Calu3 (cell line): ENCODE data around the gene TMEM108. TPM values are rescaled to one million over a fixed set of nuclear protein-coding genes. Genes with fewer than 3 reads are reported as not detected.

Experiments
- BruUV-seq: library from RNA; stranded (reverse); fragments of 400-500 nt; replicated peaks from 2 replicates; lab custom pipeline; 2021; lab: Mats Ljungman, UMichigan
- CTCF ChIA-PET: fragments of 300-600 bp; sonication (Branson Sonifier 250); formaldehyde crosslinking; loops from one replicate; lab custom pipeline; 2022; ENCODE audit warnings: antibody characterized with exemption; lab: Charles Lee
- DNase-seq: peaks from one replicate; pipeline ENCODE4 v3.0.0; 2022
- H3K27ac Mint-ChIP-seq: one replicate; pipeline ENCODE4 v1.8.0; 2022; ENCODE audit warnings: mixed read lengths; ENCODE audit not compliant: unreplicated experiment
- H3K27me3 Mint-ChIP-seq: one replicate; pipeline ENCODE4 v1.8.0; 2022; ENCODE audit warnings: mixed read lengths; ENCODE audit not compliant: unreplicated experiment
- H3K36me3 Mint-ChIP-seq: one replicate; pipeline ENCODE4 v1.8.0; 2022; ENCODE audit warnings: mild to moderate bottlenecking, moderate library complexity, mixed read lengths; ENCODE audit not compliant: insufficient read depth, unreplicated experiment
- H3K4me1 Mint-ChIP-seq: one replicate; pipeline ENCODE4 v1.8.0; 2022; ENCODE audit warnings: mild to moderate bottlenecking, low read depth, mixed read lengths; ENCODE audit not compliant: unreplicated experiment
- H3K4me3 Mint-ChIP-seq: one replicate; pipeline ENCODE4 v1.8.0; 2022; ENCODE audit warnings: mild to moderate bottlenecking, low read depth, moderate library complexity, mixed read lengths; ENCODE audit not compliant: unreplicated experiment
- H3K9me3 Mint-ChIP-seq: one replicate; pipeline ENCODE4 v1.8.0; 2022; ENCODE audit warnings: low read depth, mixed read lengths; ENCODE audit not compliant: unreplicated experiment
- intact Hi-C: fragments of 100-400 bp; cut with micrococcal nuclease; formaldehyde crosslinking; loops from one replicate; pipeline ENCODE4 v1.10.0; 2022; ENCODE audit not compliant: unreplicated experiment
- total RNA-seq: library from RNA; stranded (reverse); gene quantifications from 2 replicates; pipeline ENCODE4 v1.2.3, GENCODE V29; 2022
- TF ChIP-seq, protein P1 (sequence below): fragments of 200-600 bp; IDR thresholded peaks from one replicate; pipeline ENCODE4 v1.8.0; 2022; ENCODE audit warnings: antibody characterized with exemption; ENCODE audit not compliant: unreplicated experiment

TMEM108 gene
- total RNA-seq, 1 experiment from 2014 or later, result not detected

DNA sequence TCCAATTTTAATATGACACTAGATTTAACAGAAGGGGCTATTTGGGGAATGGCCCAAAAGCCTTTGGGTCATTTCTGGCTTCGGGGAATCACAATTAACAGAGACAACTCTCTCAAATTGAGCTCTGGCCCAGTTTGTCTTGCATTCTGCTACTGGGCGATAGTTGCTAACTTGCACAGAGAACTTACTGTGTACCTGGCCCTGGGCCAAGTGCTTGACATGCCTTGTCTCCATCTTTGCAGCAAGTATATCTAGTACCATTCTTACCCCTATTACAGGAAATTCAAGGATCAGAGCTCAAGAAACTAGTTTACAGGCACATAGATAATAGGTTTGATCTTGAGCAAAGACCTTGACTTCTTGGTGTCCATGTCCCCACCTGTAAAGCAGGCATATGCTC, 175.7 kb downstream of the TMEM108 start:
- H3K4me1 Mint-ChIP-seq, result no peaks in the 10 kb centered on the region
- H3K27ac Mint-ChIP-seq, result no peak overlapping the region
- no TSS peak for BruUV-seq
- DNase-seq, result no peak
- no peak overlapping the region for H3K4me3 Mint-ChIP-seq
- H3K36me3 Mint-ChIP-seq, result no peaks in the 10 kb centered on the region
- CTCF ChIA-PET, result interaction anchor here (0.7 kb wide), 2 partner anchors 89 to 527 kb away, joined by 3 read pairs; no protein-coding TSS in a partner anchor
- peaks cover 28% of the 10 kb centered on the region for H3K27me3 Mint-ChIP-seq
- no peaks in the 10 kb centered on the region for H3K9me3 Mint-ChIP-seq
- intact Hi-C loops, result no loop called here
- TF ChIP-seq, protein P1, sequence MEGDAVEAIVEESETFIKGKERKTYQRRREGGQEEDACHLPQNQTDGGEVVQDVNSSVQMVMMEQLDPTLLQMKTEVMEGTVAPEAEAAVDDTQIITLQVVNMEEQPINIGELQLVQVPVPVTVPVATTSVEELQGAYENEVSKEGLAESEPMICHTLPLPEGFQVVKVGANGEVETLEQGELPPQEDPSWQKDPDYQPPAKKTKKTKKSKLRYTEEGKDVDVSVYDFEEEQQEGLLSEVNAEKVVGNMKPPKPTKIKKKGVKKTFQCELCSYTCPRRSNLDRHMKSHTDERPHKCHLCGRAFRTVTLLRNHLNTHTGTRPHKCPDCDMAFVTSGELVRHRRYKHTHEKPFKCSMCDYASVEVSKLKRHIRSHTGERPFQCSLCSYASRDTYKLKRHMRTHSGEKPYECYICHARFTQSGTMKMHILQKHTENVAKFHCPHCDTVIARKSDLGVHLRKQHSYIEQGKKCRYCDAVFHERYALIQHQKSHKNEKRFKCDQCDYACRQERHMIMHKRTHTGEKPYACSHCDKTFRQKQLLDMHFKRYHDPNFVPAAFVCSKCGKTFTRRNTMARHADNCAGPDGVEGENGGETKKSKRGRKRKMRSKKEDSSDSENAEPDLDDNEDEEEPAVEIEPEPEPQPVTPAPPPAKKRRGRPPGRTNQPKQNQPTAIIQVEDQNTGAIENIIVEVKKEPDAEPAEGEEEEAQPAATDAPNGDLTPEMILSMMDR, result no peak

DNA sequence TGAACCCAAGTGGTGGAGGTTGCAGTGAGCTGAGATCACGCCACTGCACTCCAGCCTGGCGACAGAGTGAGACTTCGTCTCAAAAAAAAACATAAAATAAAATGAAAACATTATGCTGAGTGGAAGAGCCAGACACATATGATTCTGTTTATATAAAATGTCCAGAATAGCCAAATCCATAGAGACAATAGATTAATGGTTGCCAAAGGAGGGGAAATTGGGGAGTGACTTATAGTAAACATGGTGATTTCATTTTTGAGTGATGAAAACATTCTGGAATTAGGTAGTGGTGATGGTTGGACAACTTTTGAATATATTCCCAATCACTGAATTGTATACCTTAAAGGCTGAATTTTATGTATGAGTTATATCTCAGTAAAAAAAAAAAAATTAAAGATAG, 189.6 kb downstream of the TMEM108 start:
- CTCF ChIA-PET, result no interaction called here
- Mint-ChIP-seq H3K27ac (no peak overlapping the region), H3K4me3 (no peak overlapping the region), H3K27me3 (peaks cover 23% of the 10 kb centered on the region), H3K4me1 (no peaks in the 10 kb centered on the region), H3K9me3 (no peaks in the 10 kb centered on the region), H3K36me3 (no peaks in the 10 kb centered on the region)
- TF ChIP-seq, protein P1, result no peak
- intact Hi-C loops, result no loop called here
- no peak for DNase-seq
- no TSS peak for BruUV-seq

DNA sequence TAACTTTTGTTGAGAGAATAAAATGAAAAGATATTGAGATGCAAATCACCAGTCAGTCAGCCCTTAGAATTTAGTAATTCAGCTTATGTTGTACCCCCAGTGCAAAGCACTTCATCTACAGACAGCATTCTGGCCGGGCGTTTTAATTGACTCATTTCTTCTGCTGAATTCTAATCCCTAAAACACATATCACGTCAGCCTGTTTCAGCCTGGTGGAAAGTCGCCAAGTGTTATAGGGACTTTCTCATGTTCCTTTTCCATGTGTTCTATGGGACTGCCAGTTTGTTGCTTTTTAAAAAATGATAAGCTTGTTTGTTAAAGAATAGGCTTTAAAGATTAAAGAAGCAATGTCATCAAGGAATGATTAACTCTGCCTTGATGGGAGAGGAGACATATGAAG, 192.0 kb downstream of the TMEM108 start:
- H3K9me3 Mint-ChIP-seq, result no peaks in the 10 kb centered on the region
- peaks cover 15% of the 10 kb centered on the region for H3K27me3 Mint-ChIP-seq
- H3K36me3 Mint-ChIP-seq, result no peaks in the 10 kb centered on the region
- no peak overlapping the region for H3K27ac Mint-ChIP-seq
- intact Hi-C loops, result no loop called here
- TF ChIP-seq, protein P1, result no peak
- DNase-seq, result no peak
- CTCF ChIA-PET, result no interaction called here
- H3K4me3 Mint-ChIP-seq, result no peak overlapping the region
- no peaks in the 10 kb centered on the region for H3K4me1 Mint-ChIP-seq
- BruUV-seq, result no TSS peak

DNA sequence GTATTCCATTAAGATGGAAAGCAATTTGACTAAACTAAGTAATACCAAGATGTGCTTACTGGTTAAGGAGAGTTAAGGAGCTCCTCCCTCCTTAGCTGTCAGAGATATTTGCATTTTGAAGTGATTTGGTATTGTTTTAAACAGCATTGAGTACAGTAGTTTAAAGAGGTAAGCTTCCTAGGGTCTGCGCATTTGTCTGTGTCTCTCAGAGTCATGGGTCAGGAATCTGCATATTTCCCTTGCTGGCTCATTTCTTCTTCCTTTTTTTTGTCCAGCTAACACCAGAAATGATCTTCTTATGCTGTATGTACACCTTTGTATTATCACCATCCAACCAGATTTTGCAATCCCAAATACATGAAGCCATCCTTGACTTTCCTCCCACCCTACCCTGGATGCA, 198.7 kb downstream of the TMEM108 start:
- Mint-ChIP-seq H3K4me1 (no peaks in the 10 kb centered on the region), H3K4me3 (no peak overlapping the region), H3K9me3 (no peaks in the 10 kb centered on the region), H3K27me3 (peaks cover 45% of the 10 kb centered on the region), H3K36me3 (no peaks in the 10 kb centered on the region), H3K27ac (no peak overlapping the region)
- TF ChIP-seq, protein P1, result no peak
- intact Hi-C loops, result no loop called here
- no peak for DNase-seq
- CTCF ChIA-PET, result interaction anchor here (0.9 kb wide), 1 partner anchor 196 kb away, joined by 3 read pairs; no protein-coding TSS in a partner anchor
- no TSS peak for BruUV-seq
